LNCaP clone FGC (cell line): ENCODE data around the gene TMEM30B.
"Not testable (repeated sequence)": the region's sequence is repeated elsewhere in the genome, so short reads cannot be mapped to it uniquely, and the experiment has no call there.

ENCODE experiments used
- DNase-seq: peaks from one replicate; pipeline ENCODE4 v3.0.0-alpha.2; 2011; ENCODE audit warnings: low read depth
- H3K4me3 ChIP-seq: 2 replicates; pipeline ENCODE4 v1.5.1; 2011; ENCODE audit warnings: mild to moderate bottlenecking, low read depth, low read length, control low read depth
- TF ChIP-seq, protein P1 (sequence below): IDR thresholded peaks from 2 replicates; pipeline ENCODE4 v1.5.1; 2012; ENCODE audit warnings: mild to moderate bottlenecking; ENCODE audit not compliant: control insufficient read depth, insufficient read depth; ENCODE audit errors: extremely low read depth

Gene TMEM30B

GRCh38 chr14:61325166-61325565, 44.0 kb upstream of the TMEM30B start:
- DNase-seq = no peak
- H3K4me3 ChIP-seq = no peak overlapping the region
- TF ChIP-seq, protein P1, sequence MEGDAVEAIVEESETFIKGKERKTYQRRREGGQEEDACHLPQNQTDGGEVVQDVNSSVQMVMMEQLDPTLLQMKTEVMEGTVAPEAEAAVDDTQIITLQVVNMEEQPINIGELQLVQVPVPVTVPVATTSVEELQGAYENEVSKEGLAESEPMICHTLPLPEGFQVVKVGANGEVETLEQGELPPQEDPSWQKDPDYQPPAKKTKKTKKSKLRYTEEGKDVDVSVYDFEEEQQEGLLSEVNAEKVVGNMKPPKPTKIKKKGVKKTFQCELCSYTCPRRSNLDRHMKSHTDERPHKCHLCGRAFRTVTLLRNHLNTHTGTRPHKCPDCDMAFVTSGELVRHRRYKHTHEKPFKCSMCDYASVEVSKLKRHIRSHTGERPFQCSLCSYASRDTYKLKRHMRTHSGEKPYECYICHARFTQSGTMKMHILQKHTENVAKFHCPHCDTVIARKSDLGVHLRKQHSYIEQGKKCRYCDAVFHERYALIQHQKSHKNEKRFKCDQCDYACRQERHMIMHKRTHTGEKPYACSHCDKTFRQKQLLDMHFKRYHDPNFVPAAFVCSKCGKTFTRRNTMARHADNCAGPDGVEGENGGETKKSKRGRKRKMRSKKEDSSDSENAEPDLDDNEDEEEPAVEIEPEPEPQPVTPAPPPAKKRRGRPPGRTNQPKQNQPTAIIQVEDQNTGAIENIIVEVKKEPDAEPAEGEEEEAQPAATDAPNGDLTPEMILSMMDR = no peak

DNA sequence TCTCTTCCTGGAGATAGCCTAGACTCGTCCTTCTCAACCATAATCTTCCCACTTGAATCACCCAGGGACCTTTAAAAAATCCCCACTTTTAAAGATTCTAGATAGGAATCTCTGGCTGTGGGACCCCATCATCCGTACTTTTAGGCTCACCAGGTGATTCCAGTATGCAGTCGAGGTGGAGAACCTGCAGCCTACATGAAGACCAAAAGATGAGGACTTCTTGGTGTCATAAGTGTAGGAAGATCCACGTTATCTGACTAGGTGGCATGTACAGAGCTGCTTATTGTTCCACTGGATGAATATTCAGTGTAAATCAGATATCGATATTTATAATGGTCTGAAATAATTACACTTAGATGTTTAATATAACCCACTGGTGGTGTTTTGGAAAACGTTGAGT, 42.8 kb upstream of the TMEM30B start:
- TF ChIP-seq, protein P1 = no peak

GRCh38 chr14:61322799-61323290, 41.7 kb upstream of the TMEM30B start:
- TF ChIP-seq, protein P1 = no peak
- peak; percentile 48 for DNase-seq
- H3K4me3 ChIP-seq = peak overlapping the region; percentile 80

More for the DNA sequence above, 42.8 kb upstream of the TMEM30B start:
- no peak for DNase-seq
- no peak overlapping the region for H3K4me3 ChIP-seq

DNA sequence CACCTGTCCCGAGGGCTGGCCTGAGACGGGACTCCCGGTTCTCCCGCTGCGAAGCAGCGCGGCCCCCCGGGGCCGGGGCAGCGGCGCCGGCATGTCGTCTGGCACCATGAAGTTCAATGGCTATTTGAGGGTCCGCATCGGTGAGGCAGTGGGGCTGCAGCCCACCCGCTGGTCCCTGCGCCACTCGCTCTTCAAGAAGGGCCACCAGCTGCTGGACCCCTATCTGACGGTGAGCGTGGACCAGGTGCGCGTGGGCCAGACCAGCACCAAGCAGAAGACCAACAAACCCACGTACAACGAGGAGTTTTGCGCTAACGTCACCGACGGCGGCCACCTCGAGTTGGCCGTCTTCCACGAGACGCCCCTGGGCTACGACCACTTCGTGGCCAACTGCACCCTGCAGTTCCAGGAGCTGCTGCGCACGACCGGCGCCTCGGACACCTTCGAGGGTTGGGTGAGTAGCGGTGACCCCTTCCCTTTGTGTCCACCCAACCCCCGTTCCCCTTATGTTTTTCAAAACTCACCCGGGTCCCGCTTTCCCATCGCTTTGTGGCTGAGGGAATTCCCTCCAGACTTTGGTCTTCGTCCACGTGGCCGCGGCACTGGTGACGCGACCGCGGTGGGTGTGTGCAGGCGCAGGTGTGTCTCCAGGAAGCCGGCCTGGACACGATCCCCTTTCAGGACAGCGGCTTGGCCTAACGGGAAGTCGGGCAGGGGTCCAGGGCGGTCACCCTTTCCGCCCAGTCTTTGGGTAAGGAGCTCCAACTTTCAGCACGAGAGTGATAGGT, 41.1 kb upstream of the TMEM30B start:
- peak overlapping the region; percentile 80 for H3K4me3 ChIP-seq
- TF ChIP-seq, protein P1 = no peak
- DNase-seq = peak; percentile 40

DNA sequence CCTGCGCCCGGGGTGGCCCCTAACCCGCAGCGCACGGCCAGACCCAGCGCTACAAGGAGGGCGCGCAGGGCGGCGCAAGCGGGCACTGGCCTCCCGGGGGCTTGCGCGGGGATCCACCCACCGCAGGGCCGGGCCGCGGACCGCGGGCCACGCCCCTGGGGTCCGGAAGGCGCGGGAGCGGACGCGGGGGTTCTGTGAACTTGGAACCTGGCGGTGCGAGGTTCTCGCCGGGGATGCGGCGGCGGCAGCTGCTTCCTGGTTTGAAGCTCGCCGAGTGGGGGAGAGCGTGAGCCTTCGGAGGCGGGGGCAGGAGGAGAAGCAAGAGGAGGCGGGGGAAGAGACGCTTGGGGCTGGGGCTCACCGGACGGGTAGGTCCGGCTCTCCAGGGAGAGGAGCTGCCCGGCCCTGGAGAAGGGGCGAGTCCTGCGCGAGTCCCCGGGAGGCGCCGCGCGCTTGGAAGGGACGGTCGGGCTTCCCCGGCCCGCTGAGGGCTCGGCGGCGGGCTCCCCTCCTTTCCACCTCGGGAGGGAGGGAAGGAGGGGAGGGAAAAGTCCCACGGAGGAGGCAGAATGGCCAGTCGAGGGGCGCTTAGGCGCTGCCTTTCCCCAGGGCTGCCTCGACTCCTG, 40.4 kb upstream of the TMEM30B start, which contains the start of gene PRKCH:
PRKCH (plus strand) TSS at position 195 of the 626 bp plus-strand sequence. CDS start 523 bp downstream, outside the sequence.
- TF ChIP-seq, protein P1 = peak; percentile 31
- peak within 1 kb of the TSS; percentile 80 for H3K4me3 ChIP-seq
- DNase-seq = peak; percentile 80

GRCh38 chr14:61320806-61321384, 39.8 kb upstream of the TMEM30B start:
- peak; percentile 71 for DNase-seq
- peak overlapping the region; percentile 80 for H3K4me3 ChIP-seq
- TF ChIP-seq, protein P1 = no peak

GRCh38 chr14:61320170-61320569, 39.0 kb upstream of the TMEM30B start:
- not testable (repeated sequence) for H3K4me3 ChIP-seq, DNase-seq
